ENCODE measurements around the gene SH3BP1.
"Not testable (repeated sequence)": the region's sequence is repeated elsewhere in the genome, so short reads cannot be mapped to it uniquely, and the experiment has no call there.

The SH3BP1 gene

DNA sequence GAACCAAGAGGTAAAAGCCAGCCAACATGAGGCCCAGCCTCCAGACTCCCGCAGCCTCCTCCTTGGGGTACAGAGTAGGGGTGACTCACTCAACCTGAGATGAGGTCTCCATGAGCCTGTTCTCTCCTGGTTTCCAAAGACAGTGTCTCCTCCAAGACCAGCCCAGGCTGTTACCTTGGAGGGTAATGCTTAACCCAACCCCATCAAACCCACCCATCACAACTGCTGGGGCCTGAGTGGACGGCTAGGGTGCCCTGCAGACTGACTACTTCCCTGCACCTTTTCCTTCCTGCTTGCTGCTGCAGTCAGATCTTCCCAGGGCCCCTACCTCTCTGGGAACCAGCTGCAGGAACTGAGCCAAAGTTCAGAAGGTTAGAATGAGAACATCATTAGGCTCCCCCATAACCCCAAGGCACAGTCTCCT lies 41.5 kb downstream of the SH3BP1 start:
- no peak for DNase-seq

DNA sequence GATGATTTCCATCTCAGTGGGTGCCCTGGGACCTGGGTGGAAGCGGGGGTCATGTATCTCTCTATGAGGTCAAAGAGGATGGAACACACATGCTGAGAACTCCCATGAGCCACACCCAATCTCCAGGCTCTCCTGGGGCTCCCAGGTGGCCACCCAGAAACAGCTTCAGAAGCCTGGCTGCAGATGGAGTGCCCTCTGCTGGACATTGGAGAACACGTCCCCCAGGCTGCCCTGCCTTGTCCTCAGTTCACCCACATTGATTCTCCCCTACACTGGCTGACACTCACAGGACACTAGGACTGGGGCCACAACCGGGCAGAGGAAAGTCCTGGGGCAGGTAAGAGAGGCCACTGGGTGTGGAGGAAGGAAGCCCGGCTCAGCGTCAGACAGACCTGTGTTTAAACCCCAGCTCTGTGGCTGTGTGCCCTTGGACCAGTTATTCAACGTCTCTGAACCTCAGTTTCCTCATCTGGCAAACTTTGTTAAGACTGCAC lies 42.1 kb downstream of the SH3BP1 start:
- peak; percentile 57 for DNase-seq

DNA sequence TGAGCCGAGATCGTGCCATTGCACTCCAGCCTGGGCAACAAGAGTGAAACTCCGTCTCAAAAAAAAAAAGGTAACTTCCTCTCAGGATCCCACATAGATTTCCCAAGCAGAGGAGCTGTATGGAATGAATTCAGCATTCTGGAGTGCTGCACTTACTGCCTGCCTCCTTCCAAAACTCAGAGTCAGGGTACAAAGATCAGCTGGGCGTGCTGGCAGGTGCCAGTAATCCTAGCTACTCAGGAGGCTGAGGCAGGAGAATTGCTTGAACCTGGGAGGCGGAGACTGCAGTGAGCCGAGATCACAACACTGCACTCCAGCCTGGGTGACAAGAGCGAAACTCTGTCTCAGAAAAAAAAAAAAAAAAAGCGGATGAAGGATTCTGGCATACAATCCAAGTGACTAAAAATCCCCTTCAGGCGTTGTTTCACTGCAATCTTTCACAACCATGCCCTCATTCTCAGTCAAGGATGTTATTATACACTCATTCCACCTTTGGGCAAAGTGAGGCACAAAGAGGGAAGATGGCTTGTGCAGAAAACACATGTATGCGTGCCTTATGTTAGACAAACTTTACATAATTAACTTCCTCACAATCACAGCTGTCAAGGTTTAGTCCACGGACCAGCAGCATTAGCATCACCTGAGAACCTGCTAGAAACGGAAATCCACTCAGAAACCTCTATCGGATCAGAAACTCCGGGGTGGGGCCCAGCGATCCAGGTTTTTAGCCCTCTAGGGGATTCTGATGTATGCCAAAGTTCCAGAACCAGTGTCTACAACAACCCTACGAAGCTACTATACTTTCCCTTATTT lies 45.5 kb downstream of the SH3BP1 start:
- DNase-seq = no peak

DNA sequence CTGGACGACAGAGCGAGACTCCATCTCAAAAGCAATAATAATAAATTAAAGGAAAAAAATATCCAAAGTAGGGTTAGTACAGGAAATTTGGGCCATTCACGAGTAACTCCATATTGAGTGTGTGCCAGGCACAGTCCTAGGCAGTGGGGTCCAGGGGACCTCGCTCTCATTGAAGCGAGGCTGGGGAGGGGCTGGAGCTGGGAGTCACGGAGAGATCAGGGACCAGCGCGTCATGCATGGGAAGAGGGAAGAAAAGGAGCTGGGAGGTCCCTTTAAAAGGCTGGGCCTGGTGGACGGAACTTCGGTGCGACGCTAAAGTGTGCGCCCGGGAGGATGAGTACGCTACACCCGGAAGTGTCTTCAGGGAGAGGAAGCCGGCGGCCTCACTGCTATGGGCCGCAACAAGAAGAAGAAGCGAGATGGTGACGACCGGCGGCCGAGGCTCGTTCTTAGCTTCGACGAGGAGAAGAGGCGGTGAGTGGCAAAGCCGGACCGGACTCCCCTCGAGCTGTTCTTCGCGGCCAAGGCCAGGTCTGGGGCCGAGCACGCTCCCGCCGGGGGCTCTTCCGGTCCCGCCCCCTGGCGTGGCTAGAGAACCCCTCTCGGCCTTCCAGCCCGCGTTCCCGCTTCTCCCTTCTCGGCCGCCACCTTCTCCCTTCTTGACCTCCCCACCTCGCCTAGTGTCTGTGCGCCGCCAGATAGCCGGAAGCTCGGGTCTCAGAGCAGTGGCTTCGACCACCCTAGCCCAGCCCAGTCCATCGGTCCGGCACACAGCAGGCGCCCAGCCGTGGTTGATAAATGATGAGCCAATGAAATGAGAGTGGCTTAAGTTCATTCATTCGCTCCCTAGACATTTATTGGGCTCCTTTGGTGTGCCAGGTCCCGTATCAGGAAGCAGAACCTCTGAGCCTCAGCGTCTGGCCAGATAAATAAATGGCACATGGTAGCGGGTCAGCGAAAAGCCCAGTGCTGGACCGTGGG lies 46.8 kb downstream of the SH3BP1 start, which contains the start of gene NOL12:
Gene NOL12, plus strand, starts transcription at position 342 of the 981 bp plus-strand sequence. Its CDS starts 50 bp downstream, at position 392.
- DNase-seq = peak; percentile 91

DNA sequence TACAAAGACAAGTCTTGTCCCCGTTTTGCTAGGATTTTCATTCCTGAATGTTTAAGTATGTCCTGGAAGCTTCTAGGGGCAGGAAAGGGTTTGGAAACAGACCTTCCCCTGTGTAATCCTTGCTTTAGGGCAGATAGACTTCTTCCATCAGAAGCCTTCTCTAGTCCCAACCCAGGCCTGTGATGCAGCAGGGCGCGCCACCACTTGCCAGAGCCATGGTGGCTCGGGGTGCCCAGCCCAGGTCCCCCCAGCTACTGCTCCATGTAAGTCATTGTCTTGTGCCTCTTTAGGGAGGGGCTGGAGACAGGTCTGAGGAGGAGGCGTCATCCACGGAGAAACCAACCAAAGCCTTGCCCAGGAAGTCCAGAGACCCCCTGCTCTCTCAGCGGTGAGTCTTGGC lies 50.9 kb downstream of the SH3BP1 start:
- no peak for DNase-seq

DNA sequence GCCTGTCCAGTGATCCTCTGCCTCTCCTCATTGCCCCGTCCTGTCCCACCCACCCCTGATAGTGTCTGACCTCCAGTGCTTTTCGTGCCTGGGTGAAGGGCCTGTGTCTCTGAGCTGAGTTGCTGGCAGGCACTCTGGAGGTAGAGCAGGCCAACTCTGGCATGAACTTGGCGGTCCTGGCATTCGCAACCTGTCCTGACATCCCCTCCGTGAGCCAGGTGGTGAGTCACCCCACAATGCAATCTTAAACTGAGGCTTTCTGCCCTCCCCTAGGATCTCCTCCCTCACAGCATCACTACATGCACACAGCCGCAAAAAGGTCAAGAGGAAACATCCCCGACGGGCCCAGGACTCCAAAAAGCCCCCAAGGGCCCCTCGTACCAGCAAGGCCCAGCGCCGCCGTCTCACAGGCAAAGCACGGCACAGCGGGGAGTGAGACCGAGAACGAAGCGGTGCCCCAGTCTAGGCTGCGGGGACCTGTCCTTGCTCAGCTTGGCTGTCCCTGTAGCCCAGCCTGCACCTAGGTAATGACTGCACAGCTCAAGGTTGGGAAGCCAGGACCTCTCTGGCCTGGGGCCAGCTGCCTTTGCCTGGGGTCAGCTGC lies 51.5 kb downstream of the SH3BP1 start:
- DNase-seq = no peak

DNA sequence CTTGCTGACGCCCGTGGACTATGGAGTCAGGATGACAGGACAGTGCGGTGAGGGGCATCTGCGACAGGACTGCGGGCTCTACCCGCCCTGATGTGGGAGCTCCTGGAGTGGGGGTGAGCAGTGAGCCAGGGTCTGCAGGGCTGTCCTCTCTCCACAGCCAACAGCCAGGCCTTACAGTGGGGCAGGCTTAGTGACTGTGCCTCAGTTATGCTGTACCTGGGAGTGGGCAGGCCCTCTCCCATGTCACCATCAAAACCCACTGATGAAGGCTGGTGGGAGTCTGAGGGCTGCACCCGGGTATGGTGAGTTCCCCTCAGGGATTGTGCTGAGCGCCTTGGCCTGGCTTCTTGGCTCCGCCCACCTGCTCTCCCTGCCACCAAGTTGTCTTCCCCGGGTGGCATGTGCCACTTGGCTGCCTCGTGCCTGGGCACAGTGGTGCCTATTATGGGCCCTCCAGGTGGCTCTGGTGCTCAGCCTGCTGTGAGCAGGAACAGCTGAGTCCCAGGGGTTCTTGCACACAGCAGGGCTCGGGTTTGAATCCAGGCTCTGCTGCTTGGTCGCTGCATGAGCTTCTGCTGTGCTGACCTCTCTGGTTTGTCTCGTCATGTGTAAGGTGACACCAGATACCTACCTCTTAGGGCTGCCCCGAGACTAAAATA lies 53.3 kb downstream of the SH3BP1 start:
- no peak for DNase-seq

DNA sequence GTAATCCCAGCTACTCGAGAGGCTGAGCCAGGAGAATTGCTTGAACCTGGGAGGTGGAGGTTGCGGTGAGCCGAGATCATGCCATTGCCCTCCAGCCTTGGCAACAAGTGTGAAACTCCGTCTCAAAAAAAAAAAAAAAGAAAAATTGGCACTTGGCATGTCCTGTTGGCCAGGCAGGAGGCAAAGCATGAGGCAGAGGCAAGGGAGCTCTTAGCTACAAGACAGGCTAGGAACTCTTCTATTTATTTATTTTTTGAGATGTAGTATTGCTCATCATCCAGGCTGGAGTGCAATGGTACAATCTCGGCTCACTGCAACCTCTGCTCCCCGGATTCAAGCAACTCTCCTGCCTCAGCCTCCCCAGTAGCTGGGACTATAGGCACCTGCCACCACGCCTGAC lies 54.7 kb downstream of the SH3BP1 start:
- DNase-seq = not testable (repeated sequence)

DNA sequence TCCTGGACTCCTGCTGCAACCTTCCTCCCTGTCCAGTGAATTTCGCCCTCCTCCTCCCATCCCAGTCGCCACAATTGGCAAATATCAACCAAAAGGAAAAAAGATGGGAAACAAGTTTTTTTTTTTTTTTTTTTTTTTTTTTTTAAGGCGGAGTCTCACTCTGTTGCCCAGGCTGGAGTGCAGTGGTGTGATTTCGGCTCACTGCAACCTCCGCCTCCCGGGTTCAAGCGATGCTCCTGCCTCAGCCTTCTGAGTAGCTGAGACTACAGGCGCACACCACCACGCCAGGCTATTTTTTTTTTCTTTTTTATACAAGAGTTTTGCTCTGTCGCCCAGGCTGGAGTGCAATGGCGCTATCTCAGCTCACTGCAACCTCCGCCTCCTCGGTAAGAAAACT lies 56.8 kb downstream of the SH3BP1 start:
- not testable (repeated sequence) for DNase-seq

DNA sequence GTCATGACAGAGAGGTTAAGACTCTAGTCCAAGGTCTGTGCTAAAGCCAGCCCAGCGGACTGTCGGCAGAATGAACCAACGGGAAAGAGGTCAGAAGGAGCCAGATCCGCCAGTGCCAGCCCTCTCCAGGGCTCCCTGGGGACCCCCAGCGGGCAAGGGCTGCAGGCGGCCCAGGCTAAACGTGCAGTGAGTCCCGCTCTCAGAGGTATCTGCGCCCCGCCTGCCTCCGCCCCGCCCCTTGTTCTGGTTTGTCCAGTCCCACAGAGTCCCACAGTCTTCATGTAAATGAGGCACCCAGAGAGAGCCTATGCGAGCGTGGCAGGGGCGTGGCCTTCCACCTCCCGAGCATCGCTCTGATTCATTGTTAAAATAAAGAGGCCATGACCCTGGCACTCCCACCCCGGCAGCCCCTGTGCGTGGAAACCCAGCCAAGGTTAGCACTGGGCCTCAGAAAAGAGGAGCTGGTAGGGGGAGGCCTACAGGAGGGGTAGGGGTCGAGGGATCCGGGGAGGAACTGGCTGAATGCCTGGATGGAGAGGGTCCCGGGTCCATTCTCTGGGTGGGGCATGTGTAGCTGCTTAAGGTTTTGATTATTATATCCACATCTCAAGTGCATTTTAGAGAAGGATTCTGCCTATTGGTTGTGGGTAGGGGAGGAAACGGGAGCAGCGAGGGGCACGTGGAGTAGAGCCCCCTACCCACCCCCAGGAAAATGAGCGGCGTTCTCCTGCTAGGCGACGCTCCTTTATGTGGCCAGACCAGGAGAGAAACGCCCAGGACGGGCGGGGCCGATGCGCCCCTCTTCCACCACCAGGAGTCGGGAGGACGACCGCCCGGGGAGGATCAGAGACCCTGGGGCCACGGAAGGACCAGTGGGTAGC lies 57.4 kb downstream of the SH3BP1 start, which contains the start of gene TRIOBP:
Gene TRIOBP, plus strand, starts transcription at position 392 of the 881 bp plus-strand sequence. CDS start 4,318 bp downstream, outside the sequence.
- DNase-seq = peak; percentile 60

DNA sequence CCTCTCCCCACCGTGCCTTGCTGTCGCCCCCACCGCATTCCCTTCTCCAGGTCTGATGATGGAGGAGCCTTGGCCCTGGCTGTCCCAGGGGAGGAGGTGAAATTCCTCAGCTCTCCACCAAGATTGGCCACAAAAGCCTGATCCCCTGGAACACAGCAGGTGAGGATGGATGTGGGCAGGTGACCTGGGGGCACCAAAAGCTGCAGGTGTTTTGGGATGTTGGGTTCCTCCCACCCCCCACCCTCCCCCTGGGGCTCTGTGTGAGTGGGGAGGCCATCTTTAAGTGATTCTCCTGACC lies 58.0 kb downstream of the SH3BP1 start:
- DNase-seq = no peak

DNA sequence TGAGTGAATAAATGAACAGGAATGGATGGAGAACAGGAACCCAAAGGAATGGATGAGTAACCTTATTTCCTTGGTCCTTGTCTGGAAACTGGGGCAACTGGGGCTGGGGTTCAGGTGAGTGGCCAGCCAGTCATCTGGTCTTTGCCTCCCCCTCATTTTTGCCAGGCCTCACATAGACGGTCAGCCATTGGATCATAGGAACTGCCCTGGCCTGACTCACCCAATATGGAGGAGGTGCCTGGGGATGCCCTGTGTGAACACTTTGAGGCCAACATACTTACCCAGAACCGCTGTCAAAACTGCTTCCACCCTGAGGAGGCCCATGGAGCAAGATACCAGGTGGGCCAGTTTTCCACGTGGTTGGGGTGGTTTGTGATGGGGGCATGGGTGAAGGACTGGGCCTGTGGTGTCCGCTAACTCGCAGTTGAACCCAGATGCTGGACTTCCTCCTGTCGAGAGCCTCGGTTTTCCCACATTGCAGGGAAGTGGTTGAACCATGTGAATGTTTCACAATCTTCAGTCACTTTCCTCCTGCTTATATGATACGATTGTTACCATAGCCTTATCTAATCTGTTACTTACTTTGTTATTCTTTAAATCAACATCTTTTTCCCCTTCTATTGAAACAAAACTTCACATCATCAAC lies 61.8 kb downstream of the SH3BP1 start:
- DNase-seq = peak; percentile 30

DNA sequence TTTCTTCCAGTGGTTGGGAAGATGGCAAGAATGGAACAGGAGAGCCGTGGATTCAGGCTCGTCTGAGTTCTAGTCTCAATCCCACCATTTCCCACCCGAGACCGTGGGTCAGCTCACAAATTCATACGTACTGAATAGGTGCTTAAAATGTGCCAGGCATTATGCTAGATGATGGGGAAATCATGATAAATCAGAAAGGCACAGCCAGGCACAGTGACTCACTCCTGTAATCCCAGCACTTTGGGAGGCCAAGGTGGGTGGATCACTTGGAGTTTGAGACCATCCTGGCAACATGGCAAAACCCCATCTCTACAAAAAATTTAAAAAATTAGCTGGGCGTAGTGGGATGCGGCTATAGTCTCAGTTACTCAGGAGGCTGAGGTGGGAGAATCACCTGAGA lies 64.4 kb downstream of the SH3BP1 start:
- no peak for DNase-seq

DNA sequence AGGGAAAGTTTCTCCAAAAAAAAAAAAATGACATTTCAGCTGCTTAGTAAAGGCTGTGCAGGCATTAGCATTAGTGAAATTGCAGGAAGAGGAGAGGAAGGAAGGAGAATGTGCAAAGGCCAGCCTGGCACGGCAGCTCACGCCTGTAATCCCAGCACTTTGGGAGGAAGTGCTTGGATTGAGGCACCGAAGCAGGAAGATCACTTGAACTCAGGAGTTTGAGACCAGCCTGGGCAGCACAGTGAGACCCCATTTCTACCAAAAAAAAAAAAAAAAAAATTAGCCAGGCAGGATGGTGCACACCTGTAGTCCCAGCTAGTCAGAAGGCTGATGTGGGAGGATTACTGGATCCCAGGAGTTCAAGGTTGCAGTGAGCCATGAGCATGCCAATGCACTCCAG lies 65.2 kb downstream of the SH3BP1 start:
- no peak for DNase-seq

DNA sequence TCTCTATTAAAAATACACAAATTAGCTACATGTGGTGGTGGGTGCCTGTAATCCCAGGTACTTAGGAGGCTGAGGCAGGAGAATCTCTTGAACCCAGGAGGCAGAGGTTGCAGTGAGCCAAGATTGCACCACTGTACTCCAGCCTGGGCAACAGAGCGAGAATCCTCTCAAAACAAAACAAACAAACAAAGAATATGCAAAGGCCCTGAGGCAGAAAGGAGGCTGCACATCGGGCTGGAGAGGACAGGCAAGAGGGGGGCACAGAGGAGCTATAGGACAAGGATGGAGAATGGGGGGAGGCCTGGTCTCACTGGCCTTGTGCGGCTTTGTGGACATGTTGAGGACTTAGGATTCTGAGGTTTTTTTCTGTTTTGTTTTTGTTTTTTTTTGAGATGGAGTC lies 65.7 kb downstream of the SH3BP1 start:
- no peak for DNase-seq

All from midbrain (tissue), 1 donor.